SH-SY5Y (cell line): ENCODE results near the gene RASIP1.

ENCODE experiments used
- GATA2 ChIP-seq: IDR thresholded peaks from 2 replicates; pipeline ENCODE4 v1.6.1; 2011; ENCODE audit warnings: mild to moderate bottlenecking, low read depth, low read length
- GATA3 ChIP-seq: IDR thresholded peaks from 2 replicates; pipeline ENCODE4 v1.6.1; 2011; ENCODE audit warnings: low read depth, mild to moderate bottlenecking, low read length, moderate library complexity

DNA sequence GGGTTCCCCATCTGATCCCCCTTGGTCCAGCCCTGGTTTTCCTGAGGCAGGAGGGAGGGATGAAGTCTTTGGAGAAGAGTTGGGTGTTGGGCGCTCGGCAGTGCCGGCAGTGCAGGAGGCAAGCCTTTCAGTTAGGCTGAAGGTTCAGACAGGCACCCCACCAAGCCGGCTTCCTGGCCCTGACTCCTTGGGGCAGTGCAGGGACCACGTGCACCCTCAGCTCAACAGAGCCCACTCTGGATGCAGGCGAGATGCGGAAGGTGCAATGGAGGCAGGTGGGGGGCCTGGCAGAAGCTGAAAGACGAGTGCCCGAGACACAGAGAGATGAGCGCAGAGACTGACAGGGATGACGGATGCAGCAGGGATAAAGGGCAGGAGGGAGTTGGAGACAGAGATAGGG, 31.9 kb downstream of the RASIP1 start:
- TF ChIP-seq GATA3 (no peak), GATA2 (no peak)
